ENCODE results near the gene TRMT10A. TPM values are rescaled to one million over a fixed set of nuclear protein-coding genes. Genes with fewer than 3 reads are reported as not detected.

TRMT10A gene
- total RNA-seq, 2 donors from 2014 or later, result 6.8 to 10.6 TPM

GRCh38 chr4:99574530-99575324 lies 10.9 kb upstream of the TRMT10A start, which contains the start of gene MTTP:
MTTP (plus strand) TSS chr4:99574824; CDS start chr4:99574910, 86 bp downstream.
- no peak for DNase-seq
- Histone ChIP-seq H3K9me3 (no peaks in the 10 kb centered on the region), H3K27me3 (no peaks in the 10 kb centered on the region), H3K27ac (no peak within 1 kb of the TSS), H3K4me1 (peaks cover 3% of the 10 kb centered on the region), H3K36me3 (no peaks in the 10 kb centered on the region), H3K4me3 (no peak within 1 kb of the TSS), H3K9ac (ENCODE audit: low read depth in 2 of 2, low read length in 2 of 2) (no peak within 1 kb of the TSS)
- TF ChIP-seq, protein P1, sequence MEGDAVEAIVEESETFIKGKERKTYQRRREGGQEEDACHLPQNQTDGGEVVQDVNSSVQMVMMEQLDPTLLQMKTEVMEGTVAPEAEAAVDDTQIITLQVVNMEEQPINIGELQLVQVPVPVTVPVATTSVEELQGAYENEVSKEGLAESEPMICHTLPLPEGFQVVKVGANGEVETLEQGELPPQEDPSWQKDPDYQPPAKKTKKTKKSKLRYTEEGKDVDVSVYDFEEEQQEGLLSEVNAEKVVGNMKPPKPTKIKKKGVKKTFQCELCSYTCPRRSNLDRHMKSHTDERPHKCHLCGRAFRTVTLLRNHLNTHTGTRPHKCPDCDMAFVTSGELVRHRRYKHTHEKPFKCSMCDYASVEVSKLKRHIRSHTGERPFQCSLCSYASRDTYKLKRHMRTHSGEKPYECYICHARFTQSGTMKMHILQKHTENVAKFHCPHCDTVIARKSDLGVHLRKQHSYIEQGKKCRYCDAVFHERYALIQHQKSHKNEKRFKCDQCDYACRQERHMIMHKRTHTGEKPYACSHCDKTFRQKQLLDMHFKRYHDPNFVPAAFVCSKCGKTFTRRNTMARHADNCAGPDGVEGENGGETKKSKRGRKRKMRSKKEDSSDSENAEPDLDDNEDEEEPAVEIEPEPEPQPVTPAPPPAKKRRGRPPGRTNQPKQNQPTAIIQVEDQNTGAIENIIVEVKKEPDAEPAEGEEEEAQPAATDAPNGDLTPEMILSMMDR (IDR thresholded peaks at IDR 0.05), result no peak
- intact Hi-C loops (cut with DNase I), result no loop called here

DNA sequence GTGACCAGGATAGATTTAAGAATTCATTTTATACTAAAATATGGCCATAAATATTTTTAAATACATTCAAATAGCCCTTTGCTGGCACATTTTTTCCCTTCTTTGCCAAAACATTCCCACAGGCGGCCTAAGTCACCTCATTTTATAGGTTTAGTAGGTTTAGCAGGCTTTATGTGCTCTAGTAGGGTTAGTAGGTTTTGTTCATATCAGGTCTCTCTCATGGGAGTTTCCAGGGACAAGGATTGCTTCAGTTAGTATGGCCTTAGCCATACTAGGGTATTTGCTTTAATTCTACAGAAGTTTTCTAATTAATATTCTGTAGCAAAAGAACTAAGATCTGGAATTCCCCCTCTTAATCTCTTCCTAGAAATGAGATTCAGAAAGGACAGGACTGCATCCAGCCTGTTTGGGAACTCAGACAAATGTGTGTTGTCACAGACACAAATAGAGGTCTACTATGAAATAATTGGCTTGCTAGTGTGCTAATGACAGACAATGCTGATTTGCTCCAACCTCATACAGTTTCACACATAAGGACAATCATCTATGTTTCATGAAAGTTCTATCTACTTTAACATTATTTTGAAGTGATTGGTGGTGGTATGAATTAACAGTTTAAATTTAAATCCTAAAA lies 10.0 kb upstream of the TRMT10A start:
- intact Hi-C loops (cut with DNase I), result no loop called here
- Histone ChIP-seq H3K27ac (no peak overlapping the region), H3K36me3 (no peaks in the 10 kb centered on the region), H3K9ac (ENCODE audit: low read depth in 2 of 2, low read length in 2 of 2) (no peak overlapping the region), H3K4me1 (peaks cover 3% of the 10 kb centered on the region), H3K4me3 (no peak overlapping the region), H3K9me3 (no peaks in the 10 kb centered on the region), H3K27me3 (no peaks in the 10 kb centered on the region)
- TF ChIP-seq, protein P1 (IDR thresholded peaks at IDR 0.05), result no peak
- DNase-seq, result no peak

- H3K36me3 ChIP-seq, result no peaks in the 10 kb centered on the region
- no peaks in the 10 kb centered on the region for H3K9me3 ChIP-seq
- H3K27me3 ChIP-seq, result no peaks in the 10 kb centered on the region
- intact Hi-C loops (cut with DNase I), result no loop called here
- TF ChIP-seq, protein P1 (IDR thresholded peaks at IDR 0.05), result no peak
- no peak overlapping the region for H3K27ac ChIP-seq
- no peak for DNase-seq
- H3K4me3 ChIP-seq, result no peak overlapping the region
- no peaks in the 10 kb centered on the region for H3K4me1 ChIP-seq
- H3K9ac ChIP-seq (ENCODE audit: low read depth in 2 of 2, low read length in 2 of 2), result no peak overlapping the region
Observed at GRCh38 chr4:99572527-99573240, 8.8 kb upstream of the TRMT10A start.

DNA sequence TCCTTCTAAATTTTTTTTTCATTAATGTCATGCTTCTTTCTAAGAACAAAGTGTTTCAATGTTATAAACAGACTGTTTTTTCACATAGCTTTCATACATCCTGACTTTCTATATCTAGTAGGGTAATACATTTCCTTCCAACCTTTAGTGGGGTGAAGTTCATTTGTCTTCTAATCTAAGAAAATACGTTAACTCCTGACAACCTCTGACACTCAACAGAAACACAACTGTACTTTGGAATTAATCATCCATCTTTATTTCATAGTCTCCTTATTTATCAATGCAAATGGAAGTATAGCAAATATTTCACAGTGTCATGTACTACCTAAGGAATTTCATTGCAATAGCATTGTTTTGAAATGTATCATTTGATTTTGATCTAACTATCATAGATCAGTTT lies 8.0 kb upstream of the TRMT10A start:
- Histone ChIP-seq H3K36me3 (no peaks in the 10 kb centered on the region), H3K27ac (no peak overlapping the region), H3K4me3 (no peak overlapping the region), H3K27me3 (no peaks in the 10 kb centered on the region), H3K9ac (ENCODE audit: low read depth in 2 of 2, low read length in 2 of 2) (no peak overlapping the region), H3K4me1 (no peaks in the 10 kb centered on the region), H3K9me3 (no peaks in the 10 kb centered on the region)
- TF ChIP-seq, protein P1 (IDR thresholded peaks at IDR 0.05), result no peak
- DNase-seq, result no peak
- intact Hi-C loops (cut with DNase I), result no loop called here

DNA sequence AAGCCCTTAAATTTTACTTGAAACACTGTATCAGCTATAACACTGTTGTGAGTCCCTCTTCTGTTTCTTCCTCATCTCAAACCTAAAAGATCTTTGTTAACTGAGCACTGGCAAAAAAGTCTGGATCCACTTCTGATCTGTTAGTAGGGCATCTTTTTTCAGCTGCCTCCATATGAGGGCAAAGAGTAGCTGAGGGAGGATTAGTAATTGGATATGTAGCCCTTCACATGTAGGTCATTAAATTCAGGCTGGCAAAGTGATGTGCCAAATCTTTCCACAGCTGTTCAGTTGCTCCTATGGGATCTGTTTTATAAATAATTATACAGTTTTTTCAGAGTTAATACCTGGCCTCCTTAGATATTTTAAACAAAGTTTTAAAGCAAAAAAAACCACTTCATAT lies 1.1 kb upstream of the TRMT10A start:
- H3K4me3 ChIP-seq, result no peak overlapping the region
- no peaks in the 10 kb centered on the region for H3K9me3 ChIP-seq
- H3K27ac ChIP-seq, result no peak overlapping the region
- H3K4me1 ChIP-seq, result no peaks in the 10 kb centered on the region
- no peaks in the 10 kb centered on the region for H3K36me3 ChIP-seq
- no peak for DNase-seq
- no peaks in the 10 kb centered on the region for H3K27me3 ChIP-seq
- TF ChIP-seq, protein P1 (IDR thresholded peaks at IDR 0.05), result no peak
- H3K9ac ChIP-seq (ENCODE audit: low read depth in 2 of 2, low read length in 2 of 2), result no peak overlapping the region
- intact Hi-C loops (cut with DNase I), result loop anchor here (5.0 kb wide), 2 partner anchors 322 to 382 kb away; partner anchors contain the start of gene DNAJB14

Measured in colonic mucosa (tissue), 4 donors.